ENCODE measurements around the gene C20orf204. TPM values are rescaled to one million over a fixed set of nuclear protein-coding genes. Genes with fewer than 3 reads are reported as not detected.

The C20orf204 gene
- total RNA-seq, 3 donors from 2014 or later: 1.0 to 1.8 (median 1.7) TPM

- H3K4me3 ChIP-seq: no peak overlapping the region
- DNase-seq: no peak
- H3K9me3 ChIP-seq: no peaks in the 10 kb centered on the region
- H3K36me3 ChIP-seq (ENCODE audit: low read depth): no peaks in the 10 kb centered on the region
- no peak for TF ChIP-seq CTCF (IDR thresholded peaks at IDR 0.05)
- no peak for ATAC-seq
- H3K4me1 ChIP-seq (ENCODE audit: low read depth): peaks cover 5% of the 10 kb centered on the region
- intact Hi-C loops (cut with DNase I, micrococcal nuclease): no loop called here
These were observed 15.1 kb downstream of the C20orf204 start for GRCh38 chr20:64051033-64051452.

- TF ChIP-seq CTCF (IDR thresholded peaks at IDR 0.05): no peak
- Histone ChIP-seq H3K4me3 (no peak overlapping the region), H3K4me1 (ENCODE audit: low read depth) (peaks cover 5% of the 10 kb centered on the region), H3K36me3 (ENCODE audit: low read depth) (no peaks in the 10 kb centered on the region), H3K9me3 (no peaks in the 10 kb centered on the region)
- ATAC-seq: no peak
- intact Hi-C loops (cut with DNase I, micrococcal nuclease): no loop called here
- DNase-seq: no peak
These were observed 15.8 kb downstream of the C20orf204 start for GRCh38 chr20:64051561-64052325.

- no peak for TF ChIP-seq CTCF (IDR thresholded peaks at IDR 0.05)
- no peaks in the 10 kb centered on the region for H3K36me3 ChIP-seq (ENCODE audit: low read depth)
- intact Hi-C loops (cut with DNase I, micrococcal nuclease): no loop called here
- ATAC-seq (no peak), DNase-seq (no peak)
- H3K4me3 ChIP-seq: no peak overlapping the region
- H3K9me3 ChIP-seq: no peaks in the 10 kb centered on the region
- peaks cover 5% of the 10 kb centered on the region for H3K4me1 ChIP-seq (ENCODE audit: low read depth)
These were observed 16.3 kb downstream of the C20orf204 start for GRCh38 chr20:64052326-64052722.

GRCh38 chr20:64052987-64053840 lies 17.2 kb downstream of the C20orf204 start:
- Histone ChIP-seq H3K9me3 (no peaks in the 10 kb centered on the region), H3K4me3 (no peak overlapping the region), H3K4me1 (ENCODE audit: low read depth) (peaks cover 5% of the 10 kb centered on the region), H3K36me3 (ENCODE audit: low read depth) (no peaks in the 10 kb centered on the region)
- no peak for ATAC-seq
- intact Hi-C loops (cut with DNase I, micrococcal nuclease): no loop called here
- DNase-seq: no peak
- TF ChIP-seq CTCF (IDR thresholded peaks at IDR 0.05): no peak

DNA sequence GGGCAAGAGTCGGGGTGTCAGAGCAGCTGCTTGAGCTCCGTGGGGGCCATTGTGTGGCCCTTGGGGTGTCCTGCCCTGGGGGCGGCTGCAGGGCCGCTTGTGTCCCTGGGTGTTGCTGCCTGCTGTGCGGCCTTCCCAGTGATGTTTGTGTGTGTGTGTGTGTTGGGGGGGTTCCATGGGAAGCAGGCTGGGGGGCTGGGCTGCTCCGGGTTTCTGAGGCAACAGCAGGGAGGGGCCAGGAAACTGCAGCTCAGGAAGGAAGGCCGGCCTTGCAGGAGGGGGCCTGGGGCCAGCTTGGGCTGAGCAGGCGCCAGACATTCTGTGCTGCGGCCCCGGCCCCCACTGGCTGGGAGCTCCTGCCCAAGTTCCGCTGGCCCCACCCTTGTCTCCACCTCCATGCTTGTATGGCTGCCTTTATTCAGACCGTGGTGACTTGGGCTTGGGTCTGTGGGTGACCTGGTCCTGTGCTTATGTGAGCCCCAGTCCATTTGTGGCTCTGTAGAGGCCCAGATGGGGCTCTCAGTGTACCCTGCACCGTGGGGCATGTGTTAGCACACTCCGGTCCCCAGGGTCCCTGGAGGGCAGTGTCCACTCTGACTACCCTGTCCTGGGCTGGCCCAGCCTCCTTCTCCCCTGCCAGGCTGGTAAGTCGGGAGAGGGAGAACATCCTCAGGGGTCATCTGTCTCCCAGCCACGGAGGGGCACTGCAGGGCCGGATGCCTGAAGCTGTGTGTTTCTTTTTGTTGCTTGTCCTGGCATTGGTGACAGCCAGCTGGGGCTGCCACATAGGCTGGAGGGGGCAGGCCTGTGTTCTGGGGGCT lies 18.1 kb downstream of the C20orf204 start:
- H3K4me3 ChIP-seq: no peak overlapping the region
- intact Hi-C loops (cut with DNase I, micrococcal nuclease): no loop called here
- ATAC-seq (no peak), DNase-seq (no peak)
- no peak for TF ChIP-seq CTCF (IDR thresholded peaks at IDR 0.05)
- H3K9me3 ChIP-seq: no peaks in the 10 kb centered on the region
- H3K4me1 ChIP-seq (ENCODE audit: low read depth): peaks cover 5% of the 10 kb centered on the region
- H3K36me3 ChIP-seq (ENCODE audit: low read depth): no peaks in the 10 kb centered on the region

Measured in mucosa of descending colon (tissue), 3 donors.